Measurements from ENCODE around the gene TBX2. TPM values are rescaled to one million over a fixed set of nuclear protein-coding genes. Genes with fewer than 3 reads are reported as not detected.

Gene TBX2
- polyA plus RNA-seq, 3 donors from 2014 or later: not detected

DNA sequence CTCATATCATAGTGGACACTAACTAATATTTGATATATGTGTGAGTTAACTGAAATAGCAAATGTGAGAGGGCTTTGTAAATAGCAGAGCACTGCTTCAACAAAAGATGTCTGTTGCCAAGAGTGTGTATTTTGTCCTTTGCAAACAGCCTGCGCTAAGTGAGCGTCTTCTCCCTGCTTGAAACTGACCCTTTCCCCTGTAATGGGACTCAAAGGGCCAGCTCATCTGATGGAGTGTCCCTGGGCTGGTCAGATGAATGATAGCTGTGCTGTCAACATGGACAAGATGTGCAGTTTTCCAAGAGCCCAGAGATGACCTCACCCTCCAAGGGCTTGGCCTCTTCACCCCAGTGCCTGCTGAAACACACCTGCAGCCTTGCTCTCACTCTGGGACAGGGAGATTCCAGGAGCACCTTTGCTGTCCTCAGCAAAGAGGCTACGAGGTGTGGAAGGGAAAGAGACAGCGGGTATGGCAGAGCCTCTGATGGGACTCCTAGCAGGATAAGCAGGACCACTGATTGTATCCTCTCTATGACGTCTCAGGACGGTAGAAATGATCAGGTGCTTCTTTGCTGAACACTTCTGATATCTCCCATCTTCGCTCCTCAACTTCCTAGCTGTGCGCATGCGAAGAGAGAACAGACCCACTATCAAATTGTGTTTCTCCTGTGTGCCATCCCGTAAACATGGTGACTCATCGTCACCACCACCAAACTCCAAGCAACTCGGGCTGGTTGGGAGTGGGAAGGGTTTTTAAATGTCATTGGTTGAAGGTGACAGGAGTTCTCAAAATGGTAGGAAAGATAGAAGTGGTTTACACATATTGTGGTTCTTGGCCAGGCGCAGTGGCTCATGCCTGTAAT lies 35.8 kb upstream of the TBX2 start:
- DNase-seq: no peak
- Mint-ChIP-seq H3K36me3 (no peaks in the 10 kb centered on the region), H3K4me3 (no peak overlapping the region), H3K27ac (no peak overlapping the region), H3K4me1 (no peaks in the 10 kb centered on the region), H3K27me3 (ENCODE audit: low read depth in 3 of 3) (peaks cover 1 to 7% (median 2%) of the 10 kb centered on the region in 3 donors), H3K9me3 (no peaks in the 10 kb centered on the region)

DNA sequence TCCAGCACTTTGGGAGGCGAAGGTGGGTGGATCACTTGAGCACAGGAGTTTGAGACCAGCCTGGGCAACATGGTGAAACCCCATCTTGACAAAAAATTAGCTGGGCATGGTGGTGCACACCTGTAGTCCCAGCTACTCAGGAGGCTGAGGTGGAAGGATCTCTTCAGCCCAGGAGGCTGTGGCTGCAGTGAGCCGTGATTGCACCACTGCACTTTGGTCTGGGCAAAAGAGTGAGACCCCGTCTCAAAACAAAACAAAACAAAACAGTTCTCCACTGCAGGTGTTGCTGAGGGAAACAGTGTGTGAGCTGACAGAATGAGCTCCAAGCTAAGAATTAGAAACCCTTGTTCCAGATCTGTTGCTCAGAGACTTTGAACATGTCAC lies 35.2 kb upstream of the TBX2 start:
- Mint-ChIP-seq H3K27ac (no peak overlapping the region), H3K4me1 (no peaks in the 10 kb centered on the region), H3K4me3 (no peak overlapping the region), H3K9me3 (no peaks in the 10 kb centered on the region), H3K27me3 (ENCODE audit: low read depth in 3 of 3) (peaks cover 0 to 7% (median 1%) of the 10 kb centered on the region in 3 donors), H3K36me3 (peaks cover 0 to 3% (median 0%) of the 10 kb centered on the region in 3 donors)
- DNase-seq: no peak

DNA sequence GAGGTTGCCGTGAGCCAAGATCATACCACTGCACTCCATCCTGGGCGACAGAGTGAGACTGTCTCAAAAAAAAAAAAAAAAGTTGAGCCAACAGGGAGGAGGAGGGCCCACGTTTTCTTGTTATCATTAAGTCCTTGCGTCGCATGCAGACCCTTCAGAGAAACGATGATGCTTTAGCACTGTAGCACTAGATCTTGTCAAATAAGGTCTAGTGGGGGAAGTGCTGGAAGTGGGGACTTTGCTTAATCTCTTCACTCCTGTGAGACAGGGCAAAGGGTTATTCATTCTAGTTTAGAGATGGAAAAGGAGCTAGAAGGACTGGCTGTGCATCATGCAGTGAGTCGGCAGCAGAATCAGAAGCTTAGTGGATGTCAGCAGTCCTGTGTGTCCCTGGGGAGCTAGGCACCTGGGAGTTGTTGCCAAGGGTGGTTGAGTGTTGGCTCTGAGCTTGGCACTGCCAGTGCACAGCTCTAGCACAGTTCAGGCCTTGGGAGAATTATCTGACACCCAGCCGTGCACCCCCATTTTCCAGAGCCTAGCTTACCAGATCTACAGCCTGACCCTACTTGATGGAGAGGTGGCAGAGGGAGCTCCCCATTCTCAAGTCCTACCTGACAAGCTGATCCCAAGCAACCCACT lies 33.4 kb upstream of the TBX2 start:
- Mint-ChIP-seq H3K9me3 (no peaks in the 10 kb centered on the region), H3K27ac (no peak overlapping the region)

DNA sequence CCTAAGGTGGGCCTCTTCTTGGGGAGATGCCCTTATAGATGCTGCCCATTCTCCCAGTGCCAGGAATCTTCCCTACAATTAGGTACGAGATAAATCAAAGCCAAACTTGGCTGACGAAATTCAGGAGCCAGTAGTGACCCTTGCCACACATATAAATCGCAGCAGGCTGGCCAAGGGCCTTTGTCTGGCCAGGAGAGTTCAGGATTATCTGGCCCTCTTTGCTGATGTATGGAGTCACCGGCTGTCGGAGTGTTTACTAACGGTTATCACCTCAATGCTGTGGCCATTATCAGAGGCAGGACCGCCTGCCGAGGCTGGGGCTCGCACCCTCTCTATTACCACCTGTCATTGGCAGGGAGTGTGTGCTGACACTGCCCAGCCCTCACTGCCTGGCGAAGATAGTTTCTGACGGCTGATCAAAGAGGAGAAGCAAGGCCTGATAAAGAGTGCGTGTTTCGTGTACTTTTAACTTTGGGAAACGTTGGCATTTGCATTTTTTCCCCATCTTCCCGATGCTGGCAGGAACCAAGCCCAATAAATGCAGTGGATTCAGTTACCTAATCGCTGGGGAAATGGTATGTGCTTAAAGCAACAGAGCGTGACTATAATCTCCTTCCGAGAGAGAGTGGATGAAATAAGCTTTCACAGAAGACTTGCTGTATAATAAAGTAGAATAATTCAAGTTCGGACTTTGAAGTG lies 32.8 kb upstream of the TBX2 start:
- no peak for DNase-seq
- H3K4me1 Mint-ChIP-seq: no peaks in the 10 kb centered on the region
- H3K27ac Mint-ChIP-seq: no peak overlapping the region
- peaks cover 0 to 3% (median 0%) of the 10 kb centered on the region in 3 donors for H3K36me3 Mint-ChIP-seq
- no peak overlapping the region for H3K4me3 Mint-ChIP-seq
- no peaks in the 10 kb centered on the region for H3K9me3 Mint-ChIP-seq
- peaks cover 0 to 7% (median 1%) of the 10 kb centered on the region in 3 donors for H3K27me3 Mint-ChIP-seq (ENCODE audit: low read depth in 3 of 3)

More for the DNA sequence above, 33.4 kb upstream of the TBX2 start:
- Mint-ChIP-seq H3K27me3 (ENCODE audit: low read depth in 3 of 3) (peaks cover 0 to 7% (median 1%) of the 10 kb centered on the region in 3 donors), H3K4me3 (no peak overlapping the region), H3K4me1 (no peaks in the 10 kb centered on the region), H3K36me3 (peaks cover 0 to 3% (median 0%) of the 10 kb centered on the region in 3 donors)
- no peak for DNase-seq

DNA sequence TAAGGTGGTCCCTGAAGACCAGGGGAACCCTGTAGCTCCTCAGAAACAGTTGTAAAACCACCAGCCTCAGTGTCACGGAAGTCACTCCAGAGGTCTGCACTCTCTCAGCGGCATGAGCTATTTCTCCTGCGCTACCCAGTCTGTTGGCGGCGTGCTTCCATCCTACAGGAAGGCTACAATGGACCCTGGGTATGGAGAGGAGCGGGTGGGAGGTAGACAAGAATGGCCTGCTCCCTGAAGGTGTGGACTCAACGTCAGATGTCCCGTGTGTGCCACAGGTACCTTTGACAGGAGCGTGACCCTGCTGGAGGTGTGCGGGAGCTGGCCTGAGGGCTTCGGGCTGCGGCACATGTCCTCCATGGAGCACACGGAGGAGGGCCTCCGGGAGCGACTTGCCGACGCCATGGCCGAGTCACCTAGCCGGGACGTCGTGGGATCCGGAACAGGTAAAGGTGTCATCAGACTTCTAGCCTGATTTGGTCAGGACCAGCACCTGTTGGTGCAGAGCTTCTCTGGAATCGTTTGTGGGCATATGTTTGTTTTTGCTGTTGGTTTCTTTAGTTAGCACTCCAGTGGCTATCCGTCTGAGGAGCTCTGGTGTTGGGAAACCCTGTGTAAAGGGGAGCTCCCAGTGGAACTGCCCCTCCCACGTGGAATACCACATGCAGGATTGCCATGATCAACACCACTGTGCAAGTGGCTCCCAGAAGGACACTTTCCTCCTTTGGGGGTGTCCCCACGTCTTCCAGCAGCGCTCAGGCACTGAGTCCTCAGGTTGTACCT lies 31.4 kb upstream of the TBX2 start:
- no peak for DNase-seq
- Mint-ChIP-seq H3K27ac (no peak overlapping the region), H3K27me3 (ENCODE audit: low read depth in 3 of 3) (peaks cover 0 to 7% (median 1%) of the 10 kb centered on the region in 3 donors), H3K4me3 (no peak overlapping the region), H3K4me1 (no peaks in the 10 kb centered on the region), H3K9me3 (no peaks in the 10 kb centered on the region), H3K36me3 (peaks cover 0 to 8% (median 0%) of the 10 kb centered on the region in 3 donors)

- H3K27ac Mint-ChIP-seq: no peak overlapping the region
- H3K4me3 Mint-ChIP-seq: no peak overlapping the region
- no peak for DNase-seq
- no peaks in the 10 kb centered on the region for H3K9me3 Mint-ChIP-seq
- H3K27me3 Mint-ChIP-seq (ENCODE audit: low read depth in 3 of 3): peaks cover 0 to 7% (median 1%) of the 10 kb centered on the region in 3 donors
- H3K36me3 Mint-ChIP-seq: peaks cover 0 to 8% (median 0%) of the 10 kb centered on the region in 3 donors
- H3K4me1 Mint-ChIP-seq: no peaks in the 10 kb centered on the region
Observed at GRCh38 chr17:61368832-61369450, 30.7 kb upstream of the TBX2 start.

DNA sequence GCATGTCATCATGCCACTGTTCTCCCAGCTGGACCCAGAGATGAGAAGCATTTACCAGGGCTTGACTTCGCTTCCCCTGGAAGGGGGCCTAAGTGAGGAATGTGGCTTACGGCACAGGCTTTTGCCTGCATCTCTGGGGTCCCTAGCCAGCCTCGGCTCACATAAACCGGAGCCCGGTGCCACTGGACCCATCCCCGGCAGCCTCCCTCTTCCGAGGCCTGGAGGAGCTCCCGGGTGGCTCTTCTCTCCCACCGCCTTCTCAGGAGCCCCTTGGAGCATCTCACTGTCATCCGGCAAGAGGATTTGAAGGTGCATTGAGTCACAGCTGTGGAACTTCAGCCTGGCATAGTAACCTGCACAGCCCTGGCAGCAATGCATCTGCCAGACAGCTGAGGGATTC lies 29.9 kb upstream of the TBX2 start:
- Mint-ChIP-seq H3K9me3 (no peaks in the 10 kb centered on the region), H3K4me1 (no peaks in the 10 kb centered on the region), H3K27me3 (ENCODE audit: low read depth in 3 of 3) (peaks cover 0 to 3% (median 1%) of the 10 kb centered on the region in 3 donors), H3K27ac (no peak overlapping the region), H3K36me3 (peaks cover 0 to 12% (median 0%) of the 10 kb centered on the region in 3 donors), H3K4me3 (no peak overlapping the region)
- DNase-seq: no peak

DNA sequence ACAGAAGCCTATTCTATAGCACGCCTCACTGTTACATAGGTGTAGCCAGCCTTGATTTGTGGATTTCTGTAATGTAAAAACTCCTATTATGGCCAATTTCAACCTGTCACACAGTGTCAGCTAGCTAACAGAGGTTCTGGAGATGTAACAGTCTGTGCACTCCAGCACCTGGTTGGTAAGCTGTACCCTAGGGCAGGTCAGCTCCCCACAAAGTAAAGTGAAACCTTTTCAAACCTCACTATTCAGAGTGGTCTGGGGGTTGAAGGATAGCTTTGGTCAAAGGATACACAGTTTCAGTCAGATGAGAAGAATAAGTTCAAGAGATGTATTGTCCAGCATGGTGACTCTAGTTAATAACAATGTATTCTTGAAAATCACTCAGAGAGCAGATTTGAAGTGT lies 28.5 kb upstream of the TBX2 start:
- no peak for DNase-seq
- Mint-ChIP-seq H3K27ac (no peak overlapping the region), H3K27me3 (ENCODE audit: low read depth in 3 of 3) (peaks cover 0 to 3% (median 1%) of the 10 kb centered on the region in 3 donors), H3K36me3 (peaks cover 0 to 12% (median 0%) of the 10 kb centered on the region in 3 donors), H3K9me3 (no peaks in the 10 kb centered on the region), H3K4me3 (no peak overlapping the region), H3K4me1 (no peaks in the 10 kb centered on the region)

DNA sequence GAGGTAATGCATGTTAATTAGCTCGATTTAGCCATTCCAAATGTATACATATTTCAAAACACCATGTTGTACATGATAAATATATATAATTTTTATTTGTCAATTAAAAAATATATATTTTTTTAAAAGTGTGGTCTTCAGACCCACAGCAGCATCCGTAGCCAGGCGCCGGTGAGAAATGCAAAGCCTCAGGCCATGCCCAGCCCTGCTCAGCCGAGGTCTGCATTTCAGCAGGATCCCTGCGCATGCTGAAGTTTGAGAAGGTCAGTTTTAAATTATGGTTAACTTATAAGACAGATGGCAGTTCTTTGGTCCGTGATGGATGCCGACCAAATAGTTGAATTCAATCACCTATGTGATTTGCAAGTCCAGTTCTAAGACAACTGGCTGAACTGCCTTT lies 28.0 kb upstream of the TBX2 start:
- Mint-ChIP-seq H3K27me3 (ENCODE audit: low read depth in 3 of 3) (peaks cover 0 to 3% (median under 1%) of the 10 kb centered on the region in 3 donors), H3K4me3 (no peak overlapping the region), H3K27ac (no peak overlapping the region), H3K36me3 (peaks cover 0 to 12% (median 0%) of the 10 kb centered on the region in 3 donors), H3K9me3 (peaks cover 0 to 2% (median 0%) of the 10 kb centered on the region in 6 donors), H3K4me1 (no peaks in the 10 kb centered on the region)
- DNase-seq: no peak

DNA sequence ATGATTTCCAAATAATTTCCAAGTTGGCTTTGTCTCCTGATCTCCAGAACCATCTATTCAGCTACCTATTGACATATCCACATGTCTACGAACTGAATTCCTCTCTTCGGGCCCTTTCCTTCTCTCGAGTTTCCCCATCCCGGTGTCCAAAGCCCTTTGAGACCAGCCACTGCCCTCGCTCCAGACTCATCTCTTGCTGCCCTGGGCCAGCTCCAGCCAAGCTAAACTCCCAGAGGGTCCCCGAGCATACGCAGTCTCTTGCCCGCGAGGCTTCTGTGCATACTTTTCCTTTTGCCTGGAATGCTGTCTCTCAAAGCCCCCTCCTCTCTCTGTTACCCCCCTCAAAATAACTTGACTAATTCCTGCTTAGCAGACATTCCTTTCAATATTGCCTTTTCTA lies 27.2 kb upstream of the TBX2 start:
- H3K27me3 Mint-ChIP-seq (ENCODE audit: low read depth in 3 of 3): peaks cover 0 to 3% (median 0%) of the 10 kb centered on the region in 3 donors
- no peak overlapping the region for H3K4me3 Mint-ChIP-seq
- peaks cover 0 to 2% (median 0%) of the 10 kb centered on the region in 6 donors for H3K9me3 Mint-ChIP-seq
- DNase-seq: no peak
- H3K4me1 Mint-ChIP-seq: no peaks in the 10 kb centered on the region
- H3K27ac Mint-ChIP-seq: no peak overlapping the region
- H3K36me3 Mint-ChIP-seq: peaks cover 0 to 12% (median 0%) of the 10 kb centered on the region in 3 donors

- Mint-ChIP-seq H3K36me3 (peaks cover 0 to 9% (median 0%) of the 10 kb centered on the region in 3 donors), H3K4me3 (no peak overlapping the region), H3K27me3 (ENCODE audit: low read depth in 3 of 3) (no peaks in the 10 kb centered on the region)
Observed at GRCh38 chr17:61376931-61377838, 22.5 kb upstream of the TBX2 start.

More at GRCh38 chr17:61376931-61377838, 22.5 kb upstream of the TBX2 start:
- no peak for DNase-seq
- Mint-ChIP-seq H3K4me1 (no peaks in the 10 kb centered on the region), H3K9me3 (peaks cover 0 to 2% (median 0%) of the 10 kb centered on the region in 6 donors), H3K27ac (no peak overlapping the region)
